Heart left ventricle (tissue), 13 donors: ENCODE results near the gene SLC38A11.

Source experiments
- POLR2A ChIP-seq, 2 donors: fragments of 450-650 bp; IDR thresholded peaks; one replicate each; pipeline ENCODE4 v1.6.1; 2017; ENCODE audit warnings: antibody characterized with exemption in 2 of 2, mild to moderate bottlenecking in 2 of 2, moderate library complexity in 2 of 2
- TF ChIP-seq, protein P1 (sequence below), 12 donors: fragments of 200-600 bp; sonication (generic) in 4 of 12; IDR thresholded peaks; one replicate each; pipeline versions ENCODE4 v1.5.0 to v1.8.0; 2018 to 2022; ENCODE audit warnings: antibody characterized with exemption in 12 of 12, mild to moderate bottlenecking in 5 of 12
- donor health status: ischemic (EF 13 %, LVEDD 7.1; RV severe dilation, severe dysfunction).
- donor health status: DM: no; HTN: yes; CAD: no.
- donor health status: DM: no; HTN: no; CAD: no.
- donor health status: ischemic (EF 25% LVEDD 6.9; RV normal size, moderate dysfunction).
- donor health status: ischemic (EF 25% LVEDD 5.7; RV mildly dilated, moderate dysfunction).
- donor health status: ischemic (EF 35%, LVEDD 5.7; RV mildly dilated, moderate dysfunction).
- donor health status: nonischemic (EF 11% LVEDD 7.7; RV severe dilation, severe dysfunction).
- donor health status: DM: yes; HTN: yes; CAD: no.
- donor health status: PGD.
- donor health status: ischemic (EF 29% LVEDD 5.4; RV normal size, mild dysfunction).
- donor health status: nonischemic (EF 23%, LVEDD 6.1; RV moderate dilation, normal function).

DNA sequence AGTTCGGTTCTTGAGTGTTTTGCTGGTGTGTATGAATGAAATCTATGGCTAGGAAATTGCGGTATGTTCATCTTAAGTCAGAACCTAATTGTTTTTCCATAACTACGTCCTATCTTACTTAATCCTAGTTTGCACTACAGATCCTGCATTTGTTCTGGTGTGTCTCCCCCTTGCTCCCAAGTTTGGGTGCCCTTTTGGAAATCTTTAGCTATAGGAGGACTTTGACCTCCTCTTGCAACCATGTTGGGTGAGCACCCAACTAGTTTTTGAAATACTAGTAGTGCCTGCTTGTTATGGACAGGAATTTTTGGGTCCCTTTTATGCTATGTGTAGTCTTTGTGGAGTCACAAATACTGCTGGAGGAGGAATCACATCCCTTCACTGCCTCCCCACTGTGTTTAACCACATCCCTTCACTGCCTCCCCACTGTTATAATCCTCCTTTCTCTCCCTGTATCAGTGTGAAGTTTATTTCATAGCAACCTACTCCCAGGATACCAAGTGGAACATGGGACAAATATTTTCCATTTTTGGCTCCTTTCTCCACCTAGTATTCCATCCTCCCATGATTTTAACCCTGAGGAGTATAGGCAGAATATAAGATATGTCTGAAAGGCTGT is 87.4 kb downstream of the SLC38A11 start:
- TF ChIP-seq, protein P1, sequence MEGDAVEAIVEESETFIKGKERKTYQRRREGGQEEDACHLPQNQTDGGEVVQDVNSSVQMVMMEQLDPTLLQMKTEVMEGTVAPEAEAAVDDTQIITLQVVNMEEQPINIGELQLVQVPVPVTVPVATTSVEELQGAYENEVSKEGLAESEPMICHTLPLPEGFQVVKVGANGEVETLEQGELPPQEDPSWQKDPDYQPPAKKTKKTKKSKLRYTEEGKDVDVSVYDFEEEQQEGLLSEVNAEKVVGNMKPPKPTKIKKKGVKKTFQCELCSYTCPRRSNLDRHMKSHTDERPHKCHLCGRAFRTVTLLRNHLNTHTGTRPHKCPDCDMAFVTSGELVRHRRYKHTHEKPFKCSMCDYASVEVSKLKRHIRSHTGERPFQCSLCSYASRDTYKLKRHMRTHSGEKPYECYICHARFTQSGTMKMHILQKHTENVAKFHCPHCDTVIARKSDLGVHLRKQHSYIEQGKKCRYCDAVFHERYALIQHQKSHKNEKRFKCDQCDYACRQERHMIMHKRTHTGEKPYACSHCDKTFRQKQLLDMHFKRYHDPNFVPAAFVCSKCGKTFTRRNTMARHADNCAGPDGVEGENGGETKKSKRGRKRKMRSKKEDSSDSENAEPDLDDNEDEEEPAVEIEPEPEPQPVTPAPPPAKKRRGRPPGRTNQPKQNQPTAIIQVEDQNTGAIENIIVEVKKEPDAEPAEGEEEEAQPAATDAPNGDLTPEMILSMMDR (IDR thresholded peaks at IDR 0.05): no peak
- TF ChIP-seq POLR2A (IDR thresholded peaks at IDR 0.05): no peak
